HL-60/S4 treated with phorbol 12-myristate 13-acetate at 8.2 ng/mL for 4 days and 3 days (cell line): Measurements from ENCODE around the gene EBP.
"Not testable (repeated sequence)": the region's sequence is repeated elsewhere in the genome, so short reads cannot be mapped to it uniquely, and the experiment has no call there.

Experiments used
- in situ Hi-C: fragments of 300-500 bp; cut with MboI; formaldehyde crosslinking; loops from 2 replicates; pipeline ENCODE4 v1.15.0; 2022; ENCODE audit warnings: low sequenced_read_pairs

EBP gene

DNA sequence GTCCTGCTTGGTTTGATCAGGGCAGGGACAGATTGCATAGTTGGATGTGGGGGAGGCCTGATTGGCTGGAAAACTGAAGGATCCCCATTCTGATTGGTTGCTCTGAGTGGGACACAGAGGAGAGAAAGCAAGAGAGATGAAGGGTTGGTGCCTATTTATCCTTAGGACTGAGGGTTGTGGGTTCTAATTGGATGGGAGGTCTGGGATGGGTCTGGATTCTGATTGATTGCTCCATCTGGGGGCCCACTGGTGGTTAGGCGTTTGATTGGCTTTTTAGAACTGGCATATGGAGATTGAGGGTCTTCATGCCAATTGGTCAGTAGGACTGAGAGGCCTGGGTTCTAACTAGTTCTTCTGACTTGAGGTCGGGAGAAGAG, 644 bp upstream of the EBP start:
- in situ Hi-C loops = no loop called here

DNA sequence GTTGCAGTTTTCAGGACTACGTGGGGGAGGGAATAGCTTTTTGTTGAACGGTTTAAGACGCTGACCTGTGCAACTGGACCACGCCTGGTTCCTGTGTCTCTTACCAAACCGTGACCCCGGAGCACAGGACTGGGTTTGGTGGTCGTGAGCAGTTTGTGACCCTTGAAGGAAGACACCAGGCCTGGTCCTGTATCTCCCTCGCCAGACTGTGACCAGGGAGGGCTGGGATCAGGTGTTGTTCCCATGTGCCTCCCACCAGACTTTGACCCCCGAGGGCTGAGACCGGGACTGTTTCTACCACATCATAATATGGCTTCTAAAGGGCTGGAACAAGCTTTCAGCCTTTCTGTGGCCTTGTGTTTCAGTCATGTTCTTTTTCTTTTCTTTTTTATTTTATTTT, 683 bp downstream of the EBP start:
- in situ Hi-C loops = no loop called here

DNA sequence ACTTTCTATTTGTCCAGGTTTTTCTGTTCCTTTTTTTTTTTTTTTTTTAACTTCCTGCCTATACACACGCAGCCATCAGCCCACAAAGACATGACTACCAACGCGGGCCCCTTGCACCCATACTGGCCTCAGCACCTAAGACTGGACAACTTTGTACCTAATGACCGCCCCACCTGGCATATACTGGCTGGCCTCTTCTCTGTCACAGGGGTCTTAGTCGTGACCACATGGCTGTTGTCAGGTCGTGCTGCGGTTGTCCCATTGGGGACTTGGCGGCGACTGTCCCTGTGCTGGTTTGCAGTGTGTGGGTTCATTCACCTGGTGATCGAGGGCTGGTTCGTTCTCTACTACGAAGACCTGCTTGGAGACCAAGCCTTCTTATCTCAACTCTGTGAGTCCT, 2.1 kb downstream of the EBP start:
- in situ Hi-C loops = no loop called here

DNA sequence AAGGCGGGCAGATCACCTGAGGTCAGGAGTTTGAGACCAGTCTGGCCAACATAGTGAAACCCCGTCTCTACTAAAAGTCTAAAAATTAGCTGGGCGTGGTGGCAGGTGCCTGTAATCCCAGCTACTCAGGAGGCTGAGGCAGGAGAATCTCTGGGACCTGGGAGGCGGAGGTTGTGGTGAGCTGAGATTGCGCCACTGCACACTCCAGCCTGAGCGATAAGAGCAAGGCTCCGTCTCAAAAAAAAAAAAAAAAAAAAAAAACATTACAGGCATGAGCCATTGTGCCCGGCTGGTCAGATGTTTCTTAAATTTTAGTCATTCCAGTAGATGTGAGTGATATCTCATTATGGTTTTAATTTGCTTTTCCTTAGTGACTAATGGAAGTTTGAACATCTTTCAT, 4.2 kb downstream of the EBP start:
- in situ Hi-C loops = not testable (repeated sequence)

DNA sequence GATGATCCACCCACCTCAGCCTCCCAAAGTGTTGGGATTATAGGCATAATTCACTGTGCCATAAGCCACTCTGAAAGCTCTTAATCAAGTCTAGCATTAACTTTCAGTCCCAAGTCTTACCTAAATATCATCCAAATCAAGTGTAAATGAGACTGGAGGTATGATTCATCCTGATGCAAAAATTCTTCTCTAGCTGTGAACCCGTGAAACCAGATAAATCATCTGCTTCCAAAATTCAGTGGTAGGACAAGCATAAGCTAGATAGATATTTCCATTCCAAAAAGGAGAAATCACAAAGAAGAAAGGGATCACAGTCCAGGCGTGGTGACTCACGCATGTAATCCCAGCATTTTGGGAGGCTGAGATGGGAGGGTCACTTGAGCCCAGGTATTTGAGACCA, 9.1 kb downstream of the EBP start:
- in situ Hi-C loops = no loop called here

DNA sequence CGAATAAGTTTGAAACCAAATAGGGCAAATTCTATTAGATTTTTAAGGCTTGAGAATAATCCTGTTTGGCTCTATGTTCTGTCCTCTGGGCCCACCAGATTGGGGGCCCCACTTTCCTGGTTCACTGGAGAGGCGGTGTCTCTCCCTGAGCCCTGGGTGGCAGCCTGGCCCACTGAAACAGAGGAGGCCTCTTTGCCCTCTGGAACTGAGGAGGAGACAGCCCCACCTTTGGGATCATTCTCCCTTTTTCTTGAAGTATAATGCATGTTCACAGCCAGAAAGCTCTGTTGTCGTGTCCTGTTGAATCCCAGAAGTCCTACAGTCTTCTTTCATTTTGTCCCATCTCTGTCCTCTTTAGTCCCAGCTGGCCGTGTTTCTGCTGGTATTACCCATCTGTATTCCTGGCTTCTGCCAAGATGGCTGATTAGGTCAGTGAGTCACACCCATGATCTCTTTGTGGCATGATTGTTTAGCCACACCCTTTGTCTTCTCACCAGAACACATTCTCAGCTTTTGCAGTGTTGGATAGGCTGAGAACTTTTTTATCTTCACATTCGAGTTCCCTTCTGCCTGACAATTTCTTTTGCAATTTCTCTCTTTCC, 9.9 kb downstream of the EBP start:
- in situ Hi-C loops = no loop called here

DNA sequence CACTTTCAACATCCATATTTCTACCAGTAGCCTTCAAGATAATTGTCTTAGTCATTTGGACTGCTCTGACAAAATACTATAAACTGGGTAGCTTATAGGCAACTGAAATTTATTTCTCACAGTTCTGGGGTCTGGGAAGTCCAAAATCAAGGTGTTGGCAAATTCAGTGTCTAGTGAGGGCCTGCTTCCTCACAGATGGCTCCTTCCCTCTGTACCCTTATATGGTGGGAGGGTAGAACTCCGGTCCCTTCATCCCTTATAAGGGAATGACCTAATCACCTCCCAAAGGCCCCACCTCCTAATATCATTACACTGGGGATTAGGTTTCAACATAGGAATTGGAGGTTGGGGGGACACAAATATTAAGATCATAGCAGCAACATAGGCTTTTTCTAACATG, 10.6 kb downstream of the EBP start:
- in situ Hi-C loops = no loop called here

DNA sequence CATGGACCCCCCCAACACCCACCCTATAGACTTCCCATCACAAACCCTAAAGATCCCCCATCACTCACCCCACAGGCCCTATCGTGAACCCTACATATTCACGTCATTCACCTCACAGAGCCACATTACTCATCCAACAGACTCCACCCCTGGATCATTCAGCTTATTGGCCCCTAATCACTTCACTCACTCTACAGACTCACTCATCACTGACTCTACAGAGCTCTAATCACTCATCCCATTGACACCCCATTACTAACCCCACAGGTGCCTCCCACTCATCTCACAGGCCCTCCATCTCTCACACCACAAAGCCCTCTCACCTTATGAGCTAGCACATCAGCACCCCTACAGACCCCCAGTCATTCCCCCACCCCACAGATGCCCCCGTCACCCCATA, 11.6 kb downstream of the EBP start:
- in situ Hi-C loops = no loop called here

DNA sequence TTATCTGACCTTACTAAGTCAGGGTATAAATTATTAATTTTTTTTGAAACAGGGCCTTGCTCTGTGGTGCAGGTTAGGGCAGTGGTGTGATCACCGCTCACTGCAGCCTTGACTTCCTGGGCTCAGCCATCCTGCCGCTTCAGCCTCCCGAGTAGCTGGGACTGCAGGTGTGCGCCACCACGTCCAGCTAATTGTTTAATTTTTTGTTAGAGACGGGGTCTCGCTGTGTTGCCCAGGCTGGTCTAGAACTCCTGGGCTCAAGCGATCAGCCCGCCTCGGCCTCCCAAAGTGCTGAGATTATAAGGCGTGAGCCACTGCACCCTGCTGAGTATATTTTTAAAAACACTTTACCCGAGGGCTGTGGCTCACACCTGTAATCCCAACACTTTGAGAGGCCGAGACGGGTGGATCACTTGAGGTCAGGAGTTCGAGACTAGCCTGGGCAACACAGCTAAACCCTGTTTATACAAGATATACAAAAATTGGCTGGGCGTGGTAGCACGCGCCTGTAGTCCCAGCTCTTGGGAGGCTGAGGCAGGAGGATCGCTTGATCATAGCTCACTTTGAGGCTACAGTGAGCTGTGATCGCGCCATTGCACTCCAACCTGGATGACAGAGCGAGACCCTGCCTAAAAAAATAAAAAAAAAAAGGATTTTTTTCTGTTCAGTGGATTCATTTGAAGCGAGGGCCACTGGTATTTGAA, 17.2 kb downstream of the EBP start:
- in situ Hi-C loops = no loop called here

DNA sequence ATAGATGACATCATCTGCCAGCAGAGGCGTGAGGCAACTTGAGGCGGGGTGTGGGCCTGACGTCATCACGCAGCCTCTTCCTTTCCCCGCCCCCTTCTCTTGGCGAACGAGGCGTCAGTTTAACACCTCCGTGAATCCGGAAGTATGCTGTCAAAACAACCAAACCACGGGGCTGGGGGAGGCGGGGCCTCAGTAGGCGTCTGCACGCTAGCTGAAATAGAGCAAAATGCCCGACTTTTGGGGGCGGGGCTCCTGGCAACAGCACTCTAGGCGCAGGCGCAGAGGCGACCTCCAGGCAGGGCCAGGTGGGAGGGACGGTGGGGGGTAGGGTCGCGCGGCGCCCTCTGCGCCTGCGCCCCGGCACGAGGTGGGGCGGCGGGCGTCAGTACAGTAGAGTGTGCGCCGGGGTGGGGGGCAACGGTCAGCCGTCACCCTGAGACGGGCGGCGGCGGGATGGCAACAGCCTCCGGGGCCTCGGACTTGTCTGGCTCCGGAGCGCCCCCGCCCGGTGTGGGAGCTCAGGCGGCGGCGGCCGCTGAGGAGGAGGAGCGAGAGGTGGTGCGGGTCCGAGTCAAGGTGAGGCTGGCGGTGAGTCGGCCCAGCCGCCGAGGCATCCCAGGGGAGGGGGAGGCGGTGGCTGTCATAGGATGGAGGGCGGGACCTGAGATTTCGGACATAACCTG, 17.9 kb downstream of the EBP start, which contains the start of gene TBC1D25:
Gene TBC1D25, plus strand, starts transcription at position 370 of the 683 bp plus-strand sequence. Its CDS starts 84 bp downstream, at position 454.
- in situ Hi-C loops = no loop called here

DNA sequence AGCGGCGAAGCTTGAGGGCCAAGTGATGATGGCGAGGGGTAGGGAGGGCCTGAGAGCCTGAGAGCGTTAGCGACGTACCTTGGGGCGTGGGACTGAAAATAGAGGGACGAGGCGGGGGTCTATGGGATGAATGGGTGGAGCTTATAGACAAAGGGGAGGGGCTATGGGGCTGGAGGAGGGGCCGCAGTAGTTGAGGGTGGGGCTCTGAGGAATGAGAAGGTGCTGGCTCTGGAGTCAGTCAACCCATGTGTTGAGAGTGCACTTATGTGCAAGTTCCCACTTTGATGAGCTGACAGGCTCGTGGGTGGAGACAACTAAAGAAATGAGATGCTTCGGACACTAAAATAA, 18.4 kb downstream of the EBP start:
- in situ Hi-C loops = no loop called here

DNA sequence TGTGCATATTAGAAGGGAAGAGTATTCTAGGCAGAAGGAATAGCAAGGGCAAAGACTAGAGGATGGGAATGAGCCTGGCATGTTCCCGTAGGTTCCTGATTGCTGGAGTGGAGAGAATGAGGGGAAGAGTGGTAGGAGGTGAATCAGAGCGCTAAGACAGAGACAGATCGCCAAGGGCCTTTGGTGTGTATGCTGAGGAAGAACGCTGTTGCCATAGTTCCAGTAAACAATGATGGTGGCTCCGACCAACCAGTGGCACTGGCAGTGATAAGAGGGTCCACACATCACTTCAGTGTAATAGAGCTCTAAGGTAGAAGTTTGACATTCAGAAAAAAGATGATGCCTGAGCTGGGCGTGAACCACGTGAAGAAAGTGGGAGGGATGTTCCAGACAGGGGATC, 18.9 kb downstream of the EBP start:
- in situ Hi-C loops = no loop called here

DNA sequence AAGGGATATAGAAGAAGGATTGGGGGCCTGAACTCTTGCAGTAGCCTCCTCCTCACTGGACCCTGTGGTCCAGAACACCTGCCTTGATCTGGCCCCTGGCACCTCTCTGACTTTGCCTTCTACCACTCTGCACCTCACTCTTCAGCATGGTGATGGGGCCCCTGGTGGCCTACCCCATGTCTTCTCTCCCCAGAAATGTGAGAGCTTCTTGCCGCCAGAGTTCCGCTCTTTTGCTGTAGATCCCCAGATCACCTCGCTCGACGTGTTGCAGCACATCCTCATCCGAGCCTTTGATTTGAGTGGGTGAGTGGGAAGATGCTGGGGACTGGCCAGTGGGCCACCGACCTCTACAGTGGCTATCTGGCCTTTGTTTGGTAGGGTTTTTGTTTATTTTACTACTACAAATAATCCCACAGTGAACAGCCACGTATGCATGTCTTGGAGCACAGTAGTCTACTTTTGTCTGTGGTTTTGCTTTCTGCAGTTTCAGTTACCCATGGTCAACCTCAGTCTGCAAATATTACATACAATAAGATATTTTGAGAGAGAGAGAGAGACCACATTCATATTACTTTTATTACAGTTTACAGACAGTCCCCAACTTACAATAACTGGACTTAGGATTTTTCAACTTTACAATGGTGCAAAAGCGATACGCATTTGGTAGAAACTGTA, 19.7 kb downstream of the EBP start:
- in situ Hi-C loops = no loop called here

DNA sequence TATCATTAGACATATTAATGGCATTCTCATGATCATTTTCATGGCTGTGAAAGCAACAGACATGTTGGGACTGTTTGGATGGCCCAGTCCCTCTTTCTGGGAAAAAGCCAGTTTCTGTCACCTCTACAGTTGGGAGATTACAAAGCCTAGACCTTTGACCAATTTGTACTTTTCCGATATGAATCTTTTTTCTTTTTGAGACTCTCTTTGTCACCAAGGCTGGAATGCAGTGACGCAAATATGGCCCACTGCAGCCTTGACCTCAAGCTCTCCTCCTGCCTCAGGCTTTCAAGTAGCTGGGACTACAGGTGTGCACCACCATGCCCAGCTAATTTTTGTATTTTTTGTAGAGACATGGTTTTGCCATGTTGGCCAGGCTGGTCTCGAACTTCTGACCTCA, 27.3 kb downstream of the EBP start:
- in situ Hi-C loops = no loop called here

DNA sequence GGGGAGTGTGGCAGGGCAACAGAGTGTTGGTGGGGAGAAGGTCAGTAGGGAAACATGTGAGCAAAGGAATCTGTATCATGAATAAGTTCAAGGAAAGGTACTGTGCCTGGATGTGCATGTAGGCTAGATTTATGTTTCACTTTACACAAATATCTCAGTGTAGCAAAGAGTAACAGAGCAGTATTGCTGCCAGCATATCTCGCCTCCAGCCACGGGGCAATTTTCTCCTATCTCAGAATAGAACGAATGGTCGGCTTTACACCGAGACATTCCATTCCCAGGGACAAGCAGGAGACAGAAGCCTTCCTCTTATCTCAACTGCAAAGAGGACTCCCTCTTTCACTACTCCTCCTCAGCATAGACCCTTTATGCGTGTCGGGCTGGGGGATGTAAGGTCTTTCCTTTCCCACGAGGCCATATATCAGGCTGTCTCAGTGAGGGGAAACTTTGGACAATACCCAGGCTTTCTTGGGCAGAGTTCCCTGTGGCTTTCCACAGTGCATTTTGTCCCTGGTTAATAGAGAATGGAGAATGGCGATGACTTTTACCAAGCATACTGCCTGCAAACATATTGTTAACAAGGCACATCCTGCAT, 34.2 kb downstream of the EBP start:
- in situ Hi-C loops = not testable (repeated sequence)

DNA sequence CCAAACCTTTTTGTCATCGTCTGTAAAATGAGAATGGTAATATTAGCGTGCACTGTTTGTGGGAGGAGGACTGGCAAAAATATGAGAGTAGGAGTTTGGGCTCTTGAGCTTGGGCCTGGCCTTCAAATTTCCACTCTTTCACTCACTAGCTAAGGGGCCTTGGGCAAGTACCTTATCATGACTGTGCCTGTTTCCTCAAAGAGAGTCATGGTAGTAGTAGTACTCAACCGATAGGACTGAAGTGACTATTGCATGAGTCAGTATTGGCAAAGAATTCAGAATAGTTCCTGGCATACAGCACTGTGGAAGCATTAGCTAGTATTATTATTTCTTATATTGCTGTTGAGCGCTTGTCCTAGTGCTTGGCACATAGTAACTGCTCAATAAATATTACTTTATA, 36.7 kb downstream of the EBP start:
- in situ Hi-C loops = no loop called here

DNA sequence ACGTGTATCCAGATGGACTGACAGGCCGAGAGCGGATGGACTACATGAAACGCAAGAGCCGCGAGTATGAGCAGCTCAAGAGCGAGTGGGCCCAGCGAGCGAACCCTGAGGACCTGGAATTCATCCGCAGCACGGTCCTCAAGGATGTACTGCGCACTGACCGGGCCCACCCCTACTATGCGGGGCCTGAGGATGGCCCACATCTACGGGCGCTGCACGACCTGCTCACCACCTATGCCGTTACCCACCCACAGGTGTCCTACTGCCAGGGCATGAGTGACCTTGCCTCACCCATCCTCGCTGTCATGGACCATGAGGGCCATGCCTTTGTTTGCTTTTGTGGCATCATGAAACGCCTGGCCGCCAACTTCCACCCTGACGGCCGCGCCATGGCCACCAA, 38.0 kb downstream of the EBP start:
- in situ Hi-C loops = no loop called here

DNA sequence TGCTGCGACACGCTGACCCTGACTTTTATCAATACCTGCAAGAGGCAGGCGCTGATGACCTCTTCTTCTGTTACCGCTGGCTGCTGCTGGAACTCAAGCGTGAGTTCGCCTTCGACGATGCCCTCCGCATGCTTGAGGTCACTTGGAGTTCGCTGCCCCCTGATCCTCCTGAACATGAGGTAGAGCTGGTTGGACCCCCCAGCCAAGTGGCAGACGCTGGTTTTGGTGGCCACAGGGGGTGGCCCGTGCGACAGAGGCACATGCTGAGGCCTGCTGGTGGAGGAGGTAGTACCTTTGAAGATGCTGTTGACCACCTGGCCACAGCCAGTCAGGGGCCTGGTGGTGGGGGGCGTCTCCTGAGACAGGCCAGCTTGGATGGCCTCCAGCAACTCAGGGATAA, 38.4 kb downstream of the EBP start:
- in situ Hi-C loops = no loop called here

DNA sequence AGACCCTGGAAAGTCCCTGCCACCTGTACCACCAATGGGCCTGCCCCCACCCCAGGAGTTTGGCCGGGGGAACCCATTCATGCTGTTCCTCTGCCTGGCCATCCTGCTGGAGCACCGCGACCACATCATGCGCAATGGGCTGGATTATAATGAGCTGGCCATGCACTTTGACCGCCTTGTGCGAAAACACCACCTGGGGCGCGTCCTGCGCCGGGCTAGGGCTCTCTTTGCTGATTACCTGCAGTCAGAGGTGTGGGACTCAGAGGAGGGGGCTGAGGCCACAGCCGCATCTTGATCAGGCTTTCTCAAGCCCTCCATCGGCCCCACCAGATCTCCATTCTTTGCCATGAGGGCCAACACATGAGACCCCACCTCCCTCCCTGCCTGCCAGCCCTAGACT, 39.1 kb downstream of the EBP start:
- in situ Hi-C loops = no loop called here

DNA sequence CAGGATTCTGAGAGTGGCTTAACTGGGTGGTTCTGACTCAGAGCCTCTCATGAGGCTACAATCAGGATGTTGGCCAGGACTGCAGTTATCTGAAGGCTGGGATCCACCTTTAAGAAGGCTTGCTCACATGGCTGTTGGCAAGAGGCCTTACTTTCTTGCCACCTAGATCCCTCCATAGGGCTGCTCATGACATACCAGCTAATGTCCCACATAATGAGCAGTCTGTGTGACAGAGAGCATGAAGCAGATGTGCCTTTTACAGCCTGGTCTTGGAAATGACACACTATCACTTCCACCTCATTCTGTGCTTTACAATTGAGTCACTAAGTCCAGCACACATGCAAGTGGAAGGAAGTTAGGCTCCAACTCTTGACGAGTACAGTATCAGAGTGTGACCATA, 48.4 kb downstream of the EBP start:
- in situ Hi-C loops = no loop called here

DNA sequence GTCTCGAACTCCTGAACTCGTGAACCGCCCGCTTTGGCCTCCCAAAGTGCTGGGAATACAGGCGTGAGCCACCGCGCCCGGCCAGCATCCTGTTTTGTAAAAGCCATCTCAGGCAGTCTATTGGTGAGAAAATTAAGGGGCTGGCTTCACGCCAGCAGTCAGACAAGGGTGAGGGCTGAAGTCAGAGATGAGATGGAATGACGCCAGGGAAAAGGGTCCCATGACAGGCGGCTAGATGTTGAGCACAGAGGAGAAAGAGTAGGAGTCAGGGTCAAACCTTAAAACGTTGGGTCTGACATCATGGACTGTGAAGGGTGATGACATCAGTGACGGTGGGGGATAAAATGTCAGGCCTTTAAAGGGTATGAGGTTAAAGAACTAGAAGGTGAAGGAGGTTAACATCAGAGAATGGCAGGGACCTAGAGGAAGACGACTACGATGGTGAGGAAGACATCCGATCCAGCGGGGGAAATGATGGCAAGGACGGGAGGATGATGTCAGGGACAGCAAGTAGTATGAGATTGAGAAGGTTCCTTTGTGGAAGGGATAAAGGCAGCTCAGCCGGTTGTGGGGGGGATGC, 52.2 kb downstream of the EBP start:
- in situ Hi-C loops = no loop called here
